Umbilical cord (tissue), 2 donors: ENCODE results near the gene IRF8. TPM values are rescaled to one million over a fixed set of nuclear protein-coding genes. Genes with fewer than 3 reads are reported as not detected.
"Not testable (repeated sequence)": the region's sequence is repeated elsewhere in the genome, so short reads cannot be mapped to it uniquely, and the experiment has no call there.

Source experiments
- DNase-seq: peaks from one replicate; pipeline ENCODE4 v3.0.0-alpha.2; 2015; ENCODE audit warnings: low spot score
- total RNA-seq: library from RNA; depleted of rRNA; stranded (reverse); fragments of >200 nt; gene quantifications from one replicate; pipeline ENCODE4 v1.2.3, GENCODE V29; 2014; ENCODE audit warnings: low replicate concordance; ENCODE audit not compliant: insufficient read depth

IRF8 gene
- total RNA-seq, 1 donor from 2014 or later: 19.5 TPM

GRCh38 chr16:85868495-85868894 lies 30.5 kb upstream of the IRF8 start:
- DNase-seq: no peak

- DNase-seq: no peak
Measured at GRCh38 chr16:85869206-85869605, 29.8 kb upstream of the IRF8 start.

GRCh38 chr16:85869785-85870558 lies 29.0 kb upstream of the IRF8 start:
- peak; percentile 17 for DNase-seq

- DNase-seq: no peak
Measured at GRCh38 chr16:85871756-85872155, 27.2 kb upstream of the IRF8 start.

- no peak for DNase-seq
Measured at GRCh38 chr16:85872734-85873133, 26.2 kb upstream of the IRF8 start.

GRCh38 chr16:85873153-85873552 lies 25.8 kb upstream of the IRF8 start:
- DNase-seq: no peak

- not testable (repeated sequence) for DNase-seq
Measured at GRCh38 chr16:85874031-85874430, 24.9 kb upstream of the IRF8 start.

- no peak for DNase-seq
Measured at GRCh38 chr16:85878407-85878806, 20.6 kb upstream of the IRF8 start.

GRCh38 chr16:85878875-85879274 lies 20.1 kb upstream of the IRF8 start:
- no peak for DNase-seq

- no peak for DNase-seq
Measured at GRCh38 chr16:85879549-85879948, 19.4 kb upstream of the IRF8 start.

GRCh38 chr16:85879975-85880831 lies 18.8 kb upstream of the IRF8 start:
- DNase-seq: no peak

GRCh38 chr16:85880861-85881260 lies 18.1 kb upstream of the IRF8 start:
- DNase-seq: no peak

- no peak for DNase-seq
Measured at GRCh38 chr16:85881436-85881835, 17.5 kb upstream of the IRF8 start.

GRCh38 chr16:85882181-85882810 lies 16.7 kb upstream of the IRF8 start:
- DNase-seq: no peak

GRCh38 chr16:85883813-85884212 lies 15.1 kb upstream of the IRF8 start:
- no peak for DNase-seq

GRCh38 chr16:85884808-85885463 lies 14.0 kb upstream of the IRF8 start:
- DNase-seq: no peak

- no peak for DNase-seq
Measured at GRCh38 chr16:85885537-85885936, 13.4 kb upstream of the IRF8 start.

GRCh38 chr16:85888405-85889331 lies 10.3 kb upstream of the IRF8 start:
- no peak for DNase-seq

GRCh38 chr16:85891033-85891775 lies 7.8 kb upstream of the IRF8 start:
- no peak for DNase-seq

- no peak for DNase-seq
Measured at GRCh38 chr16:85891776-85892166, 7.2 kb upstream of the IRF8 start.
